Activated CD8-positive, alpha-beta memory T cell treated with anti-CD3 and anti-CD28 coated beads, Interleukin-2, amount 50 U/mL, for 48 hours (primary cell): Measurements from ENCODE around the gene SOD2.
"Not testable (repeated sequence)": the region's sequence is repeated elsewhere in the genome, so short reads cannot be mapped to it uniquely, and the experiment has no call there.

Experiments
- DNase-seq: peaks from one replicate; pipeline ENCODE4 v3.0.0-alpha.2; 2020

Gene SOD2

GRCh38 chr6:159715605-159716004, 22.6 kb upstream of the SOD2 start:
- no peak for DNase-seq

- no peak for DNase-seq
These were observed 22.1 kb upstream of the SOD2 start for GRCh38 chr6:159715166-159715565.

- DNase-seq = no peak
These were observed 21.4 kb upstream of the SOD2 start for GRCh38 chr6:159714404-159714803.

GRCh38 chr6:159713984-159714383, 20.9 kb upstream of the SOD2 start:
- no peak for DNase-seq

GRCh38 chr6:159712389-159712788, 19.3 kb upstream of the SOD2 start:
- not testable (repeated sequence) for DNase-seq

GRCh38 chr6:159710603-159711002, 17.6 kb upstream of the SOD2 start:
- DNase-seq = not testable (repeated sequence)

- no peak for DNase-seq
These were observed 8.5 kb upstream of the SOD2 start for GRCh38 chr6:159701413-159701999.

- DNase-seq = no peak
These were observed 7.9 kb upstream of the SOD2 start for GRCh38 chr6:159700970-159701369.

- DNase-seq = no peak
These were observed 2.9 kb upstream of the SOD2 start for GRCh38 chr6:159695984-159696383.

GRCh38 chr6:159693894-159694545, 979 bp upstream of the SOD2 start:
- DNase-seq = no peak

GRCh38 chr6:159692303-159693127, 526 bp downstream of the SOD2 start:
- DNase-seq = peak; percentile 82

GRCh38 chr6:159691963-159692287, 1.1 kb downstream of the SOD2 start:
- DNase-seq = no peak

GRCh38 chr6:159691133-159691962, 1.7 kb downstream of the SOD2 start:
- DNase-seq = no peak

- not testable (repeated sequence) for DNase-seq
These were observed 2.9 kb downstream of the SOD2 start for GRCh38 chr6:159690135-159690534.

GRCh38 chr6:159689001-159689400, 4.0 kb downstream of the SOD2 start:
- no peak for DNase-seq

- DNase-seq = no peak
These were observed 4.7 kb downstream of the SOD2 start for GRCh38 chr6:159688266-159688905.

GRCh38 chr6:159687341-159687740, 5.7 kb downstream of the SOD2 start:
- no peak for DNase-seq

GRCh38 chr6:159686703-159687102, 6.3 kb downstream of the SOD2 start:
- DNase-seq = no peak

- DNase-seq = no peak
These were observed 7.0 kb downstream of the SOD2 start for GRCh38 chr6:159686040-159686439.

GRCh38 chr6:159684013-159684304, 9.1 kb downstream of the SOD2 start:
- DNase-seq = no peak

GRCh38 chr6:159682810-159683209, 10.2 kb downstream of the SOD2 start:
- DNase-seq = no peak

- DNase-seq = no peak
These were observed 10.7 kb downstream of the SOD2 start for GRCh38 chr6:159682295-159682694.
